ENCODE results near the gene BEND7.
A peak's percentile ranks its signal among the peaks of the same experiment; 100 is the strongest.
"Not testable (repeated sequence)": the region's sequence is repeated elsewhere in the genome, so short reads cannot be mapped to it uniquely, and the experiment has no call there.

The BEND7 gene

DNA sequence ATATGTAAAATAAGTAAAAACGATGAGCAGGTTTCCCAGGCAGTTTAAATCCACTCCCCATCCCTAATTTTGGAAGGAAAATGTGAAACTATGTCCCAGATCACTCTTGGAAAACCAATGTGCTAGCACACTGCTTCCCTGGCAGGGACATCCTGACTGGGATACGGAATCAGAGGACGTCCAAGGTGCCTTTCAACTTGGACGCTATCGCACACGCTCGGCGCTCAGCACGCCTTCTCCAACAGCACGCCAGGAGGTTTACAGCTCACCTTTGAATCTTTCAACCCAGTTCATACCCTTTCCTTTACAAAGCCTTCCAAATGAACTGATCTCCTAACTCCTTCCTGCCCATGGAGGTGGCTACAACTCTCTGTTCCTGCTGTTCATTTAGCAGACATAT is 47.1 kb downstream of the BEND7 start:
- no peak for DNase-seq (ENCODE audit: low read depth)

- no peak for DNase-seq (ENCODE audit: low read depth)
Measured at GRCh38 chr10:13475124-13475523, 53.7 kb downstream of the BEND7 start.

GRCh38 chr10:13473986-13474385 is 54.8 kb downstream of the BEND7 start:
- DNase-seq (ENCODE audit: low read depth): no peak

DNA sequence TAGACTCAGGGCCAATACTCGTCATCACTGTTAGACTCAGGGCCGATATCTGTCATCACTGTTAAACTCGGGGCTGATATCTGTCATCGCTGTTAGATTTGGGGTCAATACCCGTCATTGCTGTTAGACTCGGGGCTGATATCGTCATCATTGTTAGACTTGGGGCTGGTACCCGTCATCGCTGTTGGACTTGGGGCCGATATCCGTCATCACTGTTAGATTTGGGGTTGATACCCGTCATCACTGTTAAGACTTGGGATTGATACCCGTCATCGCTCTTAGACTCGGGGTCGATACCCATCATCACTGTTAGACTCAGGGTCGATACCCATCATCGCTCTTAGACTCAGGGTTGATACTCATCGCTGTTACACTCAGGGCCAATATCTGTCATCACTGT is 56.5 kb downstream of the BEND7 start:
- DNase-seq (ENCODE audit: low read depth): no peak

DNA sequence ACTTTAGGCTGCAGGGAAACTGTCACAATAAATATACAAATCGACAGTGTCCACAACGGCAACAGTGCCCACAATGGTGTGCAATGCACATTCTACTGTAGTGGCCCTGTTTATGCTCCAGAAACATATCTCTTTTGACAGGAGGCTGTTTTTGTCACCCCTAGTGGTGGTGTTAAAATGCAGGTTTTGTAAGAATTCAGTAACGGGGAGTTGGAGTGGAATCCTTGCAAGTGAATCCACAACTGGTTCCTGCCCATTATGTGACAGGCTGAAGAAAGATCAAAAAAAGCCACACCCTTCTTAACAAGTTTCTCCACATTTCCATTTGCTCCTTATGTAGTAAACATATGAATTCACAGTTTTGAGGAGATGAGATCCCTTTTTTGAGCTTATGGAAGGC is 58.5 kb downstream of the BEND7 start:
- no peak for DNase-seq (ENCODE audit: low read depth)

DNA sequence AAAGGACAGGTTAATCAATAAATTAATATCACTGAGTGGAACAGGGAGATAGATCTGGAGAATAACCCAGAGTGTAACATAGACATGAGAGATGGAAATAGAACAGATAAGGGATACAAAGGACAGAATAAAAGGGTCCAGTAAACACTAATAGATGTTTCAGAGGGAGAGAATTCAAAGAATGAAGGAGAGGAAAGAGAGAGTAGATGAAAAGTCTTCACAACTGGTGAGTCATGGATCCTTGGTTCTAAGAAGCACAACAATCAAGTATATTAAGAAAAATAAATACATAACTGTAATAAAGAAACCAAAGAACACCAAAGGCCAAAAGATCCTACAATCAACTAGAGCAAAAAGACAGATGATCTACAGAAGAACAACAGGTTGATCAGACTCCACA is 66.3 kb downstream of the BEND7 start:
- DNase-seq (ENCODE audit: low read depth): no peak

GRCh38 chr10:13458687-13459012 is 70.2 kb downstream of the BEND7 start:
- DNase-seq (ENCODE audit: low read depth): no peak

GRCh38 chr10:13457958-13458686 is 70.7 kb downstream of the BEND7 start:
- DNase-seq (ENCODE audit: low read depth): no peak

GRCh38 chr10:13453896-13454295 is 74.9 kb downstream of the BEND7 start:
- DNase-seq (ENCODE audit: low read depth): no peak

- peak; percentile 48 for DNase-seq (ENCODE audit: low read depth)
Measured at GRCh38 chr10:13450069-13450468, 78.7 kb downstream of the BEND7 start.

- DNase-seq (ENCODE audit: low read depth): no peak
Measured at GRCh38 chr10:13449296-13449695, 79.5 kb downstream of the BEND7 start.

- no peak for DNase-seq (ENCODE audit: low read depth)
Measured at GRCh38 chr10:13448216-13448615, 80.6 kb downstream of the BEND7 start.

GRCh38 chr10:13445656-13446400 is 83.0 kb downstream of the BEND7 start:
- no peak for DNase-seq (ENCODE audit: low read depth)

GRCh38 chr10:13441476-13441875 is 87.3 kb downstream of the BEND7 start:
- no peak for DNase-seq (ENCODE audit: low read depth)

DNA sequence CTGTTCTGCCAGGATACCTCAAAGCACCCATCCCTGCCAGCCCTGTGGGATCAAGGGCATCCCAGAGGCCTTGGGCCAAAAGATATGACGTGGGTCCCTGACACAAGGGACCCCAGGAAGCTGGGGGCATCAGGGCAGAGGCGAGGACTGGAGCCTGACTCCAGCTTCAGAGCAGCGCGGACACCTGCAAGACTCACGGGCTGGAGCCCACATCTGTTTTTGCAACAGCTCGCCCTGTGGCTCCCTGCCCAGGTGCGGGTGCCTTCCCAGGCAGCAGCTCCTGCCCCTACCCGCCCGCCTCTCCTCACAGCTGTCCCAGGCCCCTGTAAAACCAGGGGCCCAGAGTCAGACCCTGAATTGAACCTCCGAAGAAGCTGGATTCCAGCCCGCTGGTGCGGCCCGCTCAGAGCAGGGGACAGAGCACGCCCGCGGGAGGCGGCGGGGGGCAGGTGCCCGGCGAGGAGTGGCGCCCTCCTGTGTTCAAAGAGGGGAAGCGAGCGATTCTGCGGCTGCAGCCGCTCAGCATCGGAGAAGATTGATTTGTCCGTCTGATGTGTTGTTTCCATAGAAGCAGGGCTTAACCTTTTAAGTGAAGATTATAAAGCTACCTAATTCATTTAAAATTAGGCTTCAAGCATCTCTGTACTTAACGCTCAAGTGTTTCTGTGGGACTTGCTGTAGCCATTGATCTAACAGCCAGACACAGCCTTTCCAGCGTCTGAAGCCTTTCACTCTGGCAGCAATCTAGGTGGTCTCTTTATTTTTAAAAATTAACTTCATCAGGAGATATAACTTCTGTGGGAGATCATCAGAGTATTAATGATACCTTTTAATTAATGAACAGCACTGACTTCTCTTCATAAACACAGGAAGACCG is 88.4 kb downstream of the BEND7 start:
- DNase-seq (ENCODE audit: low read depth): no peak

- no peak for DNase-seq (ENCODE audit: low read depth)
Measured at GRCh38 chr10:13439313-13440184, 89.3 kb downstream of the BEND7 start.

- DNase-seq (ENCODE audit: low read depth): no peak
Measured at GRCh38 chr10:13437026-13437555, 91.7 kb downstream of the BEND7 start.

DNA sequence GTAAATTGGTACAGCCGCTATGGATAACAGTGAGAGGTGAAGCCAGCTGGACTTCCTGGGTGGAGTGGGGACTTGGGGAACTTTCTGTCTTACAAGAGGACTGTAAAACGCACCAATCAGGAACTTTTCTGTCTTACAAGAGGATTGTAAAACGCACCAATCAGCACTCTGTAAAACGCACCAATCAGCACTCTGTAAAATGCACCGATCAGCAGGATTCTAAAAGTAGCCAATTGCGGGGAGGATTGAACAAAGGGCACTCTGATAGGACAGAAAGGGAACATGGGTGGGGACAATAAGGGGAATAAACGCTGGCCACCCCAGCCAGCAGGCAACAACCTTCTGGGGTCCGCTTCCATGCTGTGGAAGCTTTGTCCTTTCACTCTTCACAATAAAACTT is 100.9 kb downstream of the BEND7 start:
- DNase-seq (ENCODE audit: low read depth): not testable (repeated sequence)

DNA sequence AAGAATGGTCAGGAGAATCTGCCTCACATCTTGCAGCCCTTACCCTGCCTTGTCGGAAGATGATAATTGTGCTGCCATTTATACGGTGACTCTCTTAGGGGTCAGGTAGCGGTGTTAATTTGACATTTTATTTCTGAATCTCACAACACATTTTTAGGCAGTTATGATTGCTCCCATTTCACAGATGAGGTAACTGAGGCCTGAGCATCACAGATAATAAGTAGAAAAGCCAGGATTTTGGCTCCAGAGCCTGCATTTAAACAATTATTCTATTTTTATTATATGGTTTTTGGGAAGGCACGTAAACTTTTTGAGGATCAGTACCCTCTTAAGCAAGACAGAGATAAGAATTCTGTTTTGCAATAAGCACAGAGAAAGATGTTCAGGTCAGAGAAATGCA is 103.4 kb downstream of the BEND7 start:
- no peak for DNase-seq (ENCODE audit: low read depth)

DNA sequence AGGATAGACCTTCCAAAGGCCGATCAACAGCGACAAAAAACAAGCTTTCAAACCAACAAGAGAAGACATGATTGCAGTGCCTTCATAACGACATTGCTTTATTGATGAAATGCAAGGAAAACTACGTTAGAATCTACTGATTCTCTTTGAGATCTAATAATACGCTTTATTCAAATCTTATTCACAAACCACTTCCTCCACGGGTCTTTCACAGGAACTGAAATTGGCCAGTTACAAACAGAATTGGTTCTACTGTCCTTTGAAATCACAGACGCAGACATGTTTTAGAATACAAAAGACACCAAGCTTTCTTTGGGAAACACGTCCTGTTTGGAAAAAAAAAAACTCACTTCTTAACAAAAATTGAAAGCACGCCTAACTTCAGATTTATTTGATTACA is 106.0 kb downstream of the BEND7 start:
- DNase-seq (ENCODE audit: low read depth): no peak

GRCh38 chr10:13421382-13421917 is 107.4 kb downstream of the BEND7 start:
- no peak for DNase-seq (ENCODE audit: low read depth)

Measured in GM04503 (cell line).